HepG2 (cell line): ENCODE results near the gene RXFP3. TPM values are rescaled to one million over a fixed set of nuclear protein-coding genes. Genes with fewer than 3 reads are reported as not detected.

ENCODE experiments used
- ATAC-seq: fragments of 200-7000 bp; cut with Tn5 transposase; 3 replicates; pipeline ENCODE4 v1.9.1; 2020; ENCODE audit warnings: mild to moderate bottlenecking, moderate library complexity
- BruUV-seq: library from RNA; stranded (reverse); fragments of 400-500 nt; replicated peaks from 2 replicates; lab custom pipeline; 2021; lab: Mats Ljungman, UMichigan
- CTCF ChIA-PET: fragments of 300-600 bp; formaldehyde crosslinking; extraction: SDS; loops from one replicate; lab custom pipeline; 2021; ENCODE audit warnings: low total read pairs, inconsistent platforms, low intra/inter-chr PET ratio; lab: Yijun Ruan, JAX
- POLR2A ChIA-PET: fragments of 350-600 bp; sonication (Branson Sonifier 250); formaldehyde crosslinking; loops from one replicate; lab custom pipeline; 2020; ENCODE audit warnings: antibody characterized with exemption, inconsistent platforms; lab: Yijun Ruan, JAX
- DNase-seq: peaks from one replicate; pipeline ENCODE4 v3.0.0-alpha.2; 2015; ENCODE audit warnings: low spot score
- FAIRE-seq: peaks from 3 replicates; lab custom pipeline; 2011; peaks lifted over from hg19 to GRCh38; lab: Jason Lieb, UNC
- H2AFZ ChIP-seq: one replicate; pipeline ENCODE4 v1.6.1; 2011; ENCODE audit warnings: low read length, inconsistent platforms
- H3K27ac ChIP-seq: fragments of 300-600 bp; 3 replicates; pipeline ENCODE4 v1.8.0; 2011; ENCODE audit warnings: mixed run types, mild to moderate bottlenecking, mixed read lengths, low read length, inconsistent platforms; ENCODE audit not compliant: insufficient read depth; ENCODE audit errors: extremely low read length
- H3K27me3 ChIP-seq, 2 experiments: fragments of 200-600 bp in 1 of 2; 2 replicates in 1 of 2; 3 replicates in 1 of 2; pipeline versions ENCODE4 v1.6.0 to v1.8.0; 2011; ENCODE audit warnings: low read length in 2 of 2, mild to moderate bottlenecking in 2 of 2, moderate library complexity in 2 of 2, inconsistent platforms in 1 of 2; ENCODE audit not compliant: insufficient read depth in 2 of 2, control insufficient read depth in 1 of 2
- H3K36me3 ChIP-seq, 2 experiments: fragments of 200-600 bp in 1 of 2; replicated peaks in 1 of 2; 2 replicates in 1 of 2; 3 replicates in 1 of 2; pipeline versions ENCODE4 v1.5.1 to v1.8.0; 2011; ENCODE audit warnings: low read length in 2 of 2, inconsistent platforms in 1 of 2; ENCODE audit not compliant: insufficient read depth in 2 of 2, control insufficient read depth in 1 of 2
- H3K4me1 ChIP-seq: 2 replicates; pipeline ENCODE4 v1.5.1; 2012; ENCODE audit warnings: low read length, inconsistent platforms; ENCODE audit not compliant: insufficient read depth
- H3K4me2 ChIP-seq: 2 replicates; pipeline ENCODE4 v1.6.0; 2011; ENCODE audit warnings: low read depth, low read length, inconsistent platforms
- H3K4me3 ChIP-seq, 3 experiments: fragments of 200-600 bp in 1 of 3; sonication (generic), shearing (Covaris generic) in 1 of 3; replicated peaks in 1 of 3; 2 replicates each; pipeline ENCODE4 v1.5.1; 2011 to 2016; ENCODE audit warnings: low read length in 3 of 3, inconsistent platforms in 2 of 3, low read depth in 2 of 3, mild to moderate bottlenecking in 2 of 3, control low read depth in 1 of 3, mixed read lengths in 1 of 3; ENCODE audit not compliant: insufficient read depth in 1 of 3
- H3K79me2 ChIP-seq: one replicate; pipeline ENCODE4 v1.6.1; 2011; ENCODE audit warnings: low read length, inconsistent platforms; ENCODE audit not compliant: insufficient read depth
- H3K9ac ChIP-seq: 2 replicates; pipeline ENCODE4 v1.6.0; 2011; ENCODE audit warnings: mild to moderate bottlenecking, low read depth, low read length, inconsistent platforms; ENCODE audit not compliant: insufficient read depth
- H3K9me3 ChIP-seq: 2 replicates; pipeline ENCODE4 v1.5.1; 2012; ENCODE audit warnings: mild to moderate bottlenecking, low read length
- H4K20me1 ChIP-seq: 2 replicates; pipeline ENCODE4 v1.6.0; 2011; ENCODE audit warnings: inconsistent platforms, mild to moderate bottlenecking, low read length, moderate library complexity; ENCODE audit not compliant: insufficient read depth
- BCL6 ChIP-seq: IDR thresholded peaks from 2 replicates; pipeline ENCODE4 v1.6.1; 2016; ENCODE audit warnings: missing genetic modification reagents, missing compliant biosample characterization
- EED ChIP-seq: sonication (generic); formaldehyde crosslinking; IDR thresholded peaks from 2 replicates; pipeline ENCODE4 v1.5.0; 2020; ENCODE audit warnings: mild to moderate bottlenecking, missing genetic modification reagents
- FOXA3 ChIP-seq: IDR thresholded peaks from 2 replicates; pipeline ENCODE4 v1.6.1; 2016; ENCODE audit warnings: missing genetic modification reagents, missing compliant biosample characterization
- HMGA1 ChIP-seq: sonication (generic); formaldehyde crosslinking; conservative IDR thresholded peaks from 2 replicates; pipeline ENCODE4 v1.4.0; 2020; ENCODE audit warnings: missing genetic modification reagents
- MLLT10 ChIP-seq: sonication (generic); formaldehyde crosslinking; IDR thresholded peaks from 2 replicates; pipeline ENCODE4 v1.4.0; 2020; ENCODE audit warnings: missing genetic modification reagents
- NFE2 ChIP-seq: sonication (generic); formaldehyde crosslinking; IDR thresholded peaks from 2 replicates; pipeline ENCODE4 v1.4.0; 2020; ENCODE audit warnings: missing genetic modification reagents
- SMYD3 ChIP-seq: sonication (generic); formaldehyde crosslinking; IDR thresholded peaks from 2 replicates; pipeline ENCODE4 v1.8.1; 2023; ENCODE audit warnings: mild to moderate bottlenecking, missing genetic modification reagents
- ZNF616 ChIP-seq: sonication (generic); formaldehyde crosslinking; IDR thresholded peaks from 2 replicates; pipeline ENCODE4 v1.5.0; 2020; ENCODE audit warnings: low read depth, mild to moderate bottlenecking, missing genetic modification reagents
- ZNF7 ChIP-seq: IDR thresholded peaks from 2 replicates; pipeline ENCODE4 v1.6.1; 2016; ENCODE audit warnings: missing biosample characterization, missing genetic modification reagents
- ZNF713 ChIP-seq: sonication (generic); formaldehyde crosslinking; IDR thresholded peaks from 2 replicates; pipeline ENCODE4 v1.4.0; 2020; ENCODE audit warnings: mild to moderate bottlenecking, missing genetic modification reagents
- WGBS: methylation state at CpG from one replicate; pipeline ENCODE4 v1.1.6; 2017; ENCODE audit warnings: low lambda C conversion rate; 5-methylcytosine and 5-hydroxymethylcytosine counted together
- in situ Hi-C: cut with HindIII; loops from 2 replicates; pipeline ENCODE4 v1.10.0; 2017; ENCODE audit warnings: low pct_unique_long_range_greater_than_20kb; ENCODE audit not compliant: extremely low pct_ligation_motif_present
- intact Hi-C: fragments of 100-400 bp; cut with micrococcal nuclease; formaldehyde crosslinking; loops from one replicate; pipeline ENCODE4 v1.10.0; 2022; ENCODE audit not compliant: unreplicated experiment
- polyA plus RNA-seq, 8 experiments: library from polyadenylated mRNA; depleted of rRNA in 3 of 8; stranded (reverse) in 7 of 8; unstranded in 1 of 8; fragments of >200 nt; fragmentation: Illumina TruSeq in 4 of 8; extraction: Trizol in 4 of 8; gene quantifications; 2 replicates each; pipeline versions ENCODE4 v1.2.1 to v1.2.3, GENCODE V29; 2011 to 2016; ENCODE audit warnings: low read depth in 4 of 8, missing spikeins in 1 of 8, mixed read lengths in 1 of 8; ENCODE audit not compliant: insufficient read depth in 1 of 8
- total RNA-seq, 5 experiments: library from RNA; depleted of rRNA; stranded (reverse); fragments of >200 nt; fragmentation: Illumina TruSeq; extraction: Trizol; gene quantifications; 2 replicates each; pipeline ENCODE4 v1.2.3, GENCODE V29; 2016; ENCODE audit warnings: low read depth in 1 of 5
- TF ChIP-seq, protein P1 (sequence below): sonication (generic); formaldehyde crosslinking; IDR thresholded peaks from 2 replicates; pipeline ENCODE4 v1.4.0; 2020; ENCODE audit warnings: mild to moderate bottlenecking, low read depth, missing genetic modification reagents
- TF ChIP-seq, protein P2 (sequence below): sonication (generic); formaldehyde crosslinking; IDR thresholded peaks from 2 replicates; pipeline ENCODE4 v1.4.0; 2020; ENCODE audit warnings: missing genetic modification reagents, borderline replicate concordance

RXFP3 gene
- total and polyA plus RNA-seq, 2 of the 13 experiments (the other 11 are each of a cell fraction or from before 2014, with no cell fraction given): not detected

DNA sequence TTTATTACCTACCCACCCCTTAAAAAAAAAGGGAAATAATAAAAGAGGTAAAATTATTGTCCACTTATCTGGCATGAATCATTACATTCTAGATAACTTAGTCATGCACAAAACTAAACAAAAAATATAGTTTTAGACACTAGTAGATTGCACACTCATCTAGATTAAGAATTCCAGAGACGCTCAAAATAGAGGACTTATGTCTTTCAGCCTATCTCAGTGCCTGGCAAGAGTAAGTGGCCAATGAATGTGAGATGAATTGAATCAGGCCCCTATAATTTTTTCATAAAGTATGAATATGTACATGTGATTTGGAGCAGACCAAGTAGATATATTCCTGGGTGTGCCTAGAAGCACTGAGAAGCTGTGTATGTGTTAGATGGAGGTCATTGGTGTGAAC is 2.0 kb upstream of the RXFP3 start:
- ATAC-seq: no peak
- CTCF ChIA-PET: interaction anchor here (1.6 kb wide), 1 partner anchor 499 kb away, joined by 8 read pairs; no protein-coding TSS in a partner anchor
- H3K9ac ChIP-seq: no peak overlapping the region
- H3K79me2 ChIP-seq: no peaks in the 10 kb centered on the region
- H3K9me3 ChIP-seq: no peaks in the 10 kb centered on the region
- intact Hi-C loops: loop anchor here (1.0 to 10.0 kb wide), 2 partner anchors 119 to 502 kb away; no protein-coding TSS in a partner anchor
- no peak overlapping the region for H3K4me2 ChIP-seq
- no peak overlapping the region for H3K27ac ChIP-seq
- DNase-seq: no peak
- H3K4me1 ChIP-seq: no peaks in the 10 kb centered on the region
- no peak for FAIRE-seq
- H3K4me3 ChIP-seq: no peak overlapping the region
- 0% methylated on average over 1 of the region's 1 CpG for WGBS
- POLR2A ChIA-PET: interaction anchor here (1.4 kb wide), 1 partner anchor 493 kb away, joined by 4 read pairs; the partner anchor contains the start of gene TARS1
- no TSS peak for BruUV-seq
- no peak overlapping the region for H2AFZ ChIP-seq
- TF ChIP-seq SMYD3 (CRISPR knock-in tag): no peak
- TF ChIP-seq MLLT10 (CRISPR knock-in tag): no peak
- TF ChIP-seq ZNF7 (CRISPR knock-in tag): no peak
- TF ChIP-seq, protein P1, sequence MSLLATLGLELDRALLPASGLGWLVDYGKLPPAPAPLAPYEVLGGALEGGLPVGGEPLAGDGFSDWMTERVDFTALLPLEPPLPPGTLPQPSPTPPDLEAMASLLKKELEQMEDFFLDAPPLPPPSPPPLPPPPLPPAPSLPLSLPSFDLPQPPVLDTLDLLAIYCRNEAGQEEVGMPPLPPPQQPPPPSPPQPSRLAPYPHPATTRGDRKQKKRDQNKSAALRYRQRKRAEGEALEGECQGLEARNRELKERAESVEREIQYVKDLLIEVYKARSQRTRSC (CRISPR knock-in tag): no peak
- TF ChIP-seq FOXA3 (CRISPR knock-in tag): no peak
- TF ChIP-seq EED (CRISPR knock-in tag): no peak
- TF ChIP-seq ZNF616 (CRISPR knock-in tag): no peak
- no peak for TF ChIP-seq BCL6
- no peak for TF ChIP-seq ZNF713 (CRISPR knock-in tag)
- no peak for TF ChIP-seq NFE2 (CRISPR knock-in tag)
- no peak for TF ChIP-seq HMGA1 (CRISPR knock-in tag)
- TF ChIP-seq, protein P2, sequence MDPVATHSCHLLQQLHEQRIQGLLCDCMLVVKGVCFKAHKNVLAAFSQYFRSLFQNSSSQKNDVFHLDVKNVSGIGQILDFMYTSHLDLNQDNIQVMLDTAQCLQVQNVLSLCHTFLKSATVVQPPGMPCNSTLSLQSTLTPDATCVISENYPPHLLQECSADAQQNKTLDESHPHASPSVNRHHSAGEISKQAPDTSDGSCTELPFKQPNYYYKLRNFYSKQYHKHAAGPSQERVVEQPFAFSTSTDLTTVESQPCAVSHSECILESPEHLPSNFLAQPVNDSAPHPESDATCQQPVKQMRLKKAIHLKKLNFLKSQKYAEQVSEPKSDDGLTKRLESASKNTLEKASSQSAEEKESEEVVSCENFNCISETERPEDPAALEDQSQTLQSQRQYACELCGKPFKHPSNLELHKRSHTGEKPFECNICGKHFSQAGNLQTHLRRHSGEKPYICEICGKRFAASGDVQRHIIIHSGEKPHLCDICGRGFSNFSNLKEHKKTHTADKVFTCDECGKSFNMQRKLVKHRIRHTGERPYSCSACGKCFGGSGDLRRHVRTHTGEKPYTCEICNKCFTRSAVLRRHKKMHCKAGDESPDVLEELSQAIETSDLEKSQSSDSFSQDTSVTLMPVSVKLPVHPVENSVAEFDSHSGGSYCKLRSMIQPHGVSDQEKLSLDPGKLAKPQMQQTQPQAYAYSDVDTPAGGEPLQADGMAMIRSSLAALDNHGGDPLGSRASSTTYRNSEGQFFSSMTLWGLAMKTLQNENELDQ (CRISPR knock-in tag): no peak
- H3K27me3 ChIP-seq: peaks cover 3 to 4% of the 10 kb centered on the region in 2 experiments; a peak in 2 of 5 replicates
- H4K20me1 ChIP-seq: no peaks in the 10 kb centered on the region
- in situ Hi-C loops: loop anchor here (10.0 kb wide), 1 partner anchor 349 kb away; no protein-coding TSS in a partner anchor
- H3K36me3 ChIP-seq: no peaks in the 10 kb centered on the region
